K562 (cell line): ENCODE data around the gene SYNGR1. TPM values are rescaled to one million over a fixed set of nuclear protein-coding genes. Genes with fewer than 3 reads are reported as not detected.
A peak's percentile ranks its signal among the peaks of the same experiment; 100 is the strongest.

Experiments used
- ATAC-seq: fragments of 200-7000 bp; cut with Tn5 transposase; 3 replicates; pipeline ENCODE4 v1.9.1; 2020; ENCODE audit warnings: moderate library complexity
- BruUV-seq: library from RNA; stranded (reverse); fragments of 400-500 nt; replicated peaks from 2 replicates; lab custom pipeline; 2021; lab: Mats Ljungman, UMichigan
- CTCF ChIA-PET: fragments of 300-600 bp; formaldehyde crosslinking; extraction: SDS; loops from one replicate; lab custom pipeline; 2021; ENCODE audit warnings: low intra/inter-chr PET ratio; lab: Yijun Ruan, JAX
- POLR2A ChIA-PET: fragments of 300-600, 350-650 bp; sonication (Branson Sonifier 250); formaldehyde crosslinking; extraction: SDS; loops from one replicate; lab custom pipeline; 2021; ENCODE audit warnings: antibody characterized with exemption, inconsistent platforms; lab: Yijun Ruan, JAX
- DNase-seq, 4 experiments: peaks; one replicate each; pipeline versions ENCODE4 v3.0.0 to v3.0.0-alpha.2; 2011 to 2018; ENCODE audit warnings: low spot score in 3 of 4, mixed read lengths in 3 of 4; ENCODE audit errors: extremely low read depth in 1 of 4
- FAIRE-seq: peaks from 2 replicates; lab custom pipeline; 2011; peaks lifted over from hg19 to GRCh38; lab: Jason Lieb, UNC
- H2AFZ ChIP-seq: 2 replicates; pipeline ENCODE4 v1.6.0; 2011; ENCODE audit warnings: low read depth, low read length, control low read depth, inconsistent platforms
- H3K27ac ChIP-seq: fragments of 200-600 bp; 3 replicates; pipeline ENCODE4 v1.8.0; 2011; ENCODE audit warnings: low read depth, mild to moderate bottlenecking, control low read depth, inconsistent platforms, low read length, moderate library complexity, mixed read lengths; ENCODE audit errors: extremely low read depth
- H3K27me3 ChIP-seq, 2 experiments: fragments of 300-600 bp in 1 of 2; 2 replicates in 1 of 2; 3 replicates in 1 of 2; pipeline versions ENCODE4 v1.6.0 to v1.8.0; 2011; ENCODE audit warnings: inconsistent platforms in 2 of 2, low read length in 2 of 2, mild to moderate bottlenecking in 1 of 2, mixed read lengths in 1 of 2, moderate library complexity in 1 of 2; ENCODE audit not compliant: control insufficient read depth in 2 of 2, insufficient read depth in 2 of 2
- H3K36me3 ChIP-seq: fragments of 300-600 bp; 3 replicates; pipeline ENCODE4 v1.8.0; 2011; ENCODE audit warnings: mild to moderate bottlenecking, low read length, inconsistent platforms; ENCODE audit not compliant: control insufficient read depth, insufficient read depth
- H3K4me1 ChIP-seq, 2 experiments: fragments of 200-600 bp in 1 of 2; replicated peaks in 1 of 2; 2 replicates in 1 of 2; 3 replicates in 1 of 2; pipeline versions ENCODE4 v1.5.1 to v1.8.0; 2011; ENCODE audit warnings: inconsistent platforms in 2 of 2, low read length in 2 of 2, mild to moderate bottlenecking in 1 of 2, mixed read lengths in 1 of 2, moderate library complexity in 1 of 2; ENCODE audit not compliant: control insufficient read depth in 2 of 2, insufficient read depth in 2 of 2
- H3K4me2 ChIP-seq: 2 replicates; pipeline ENCODE4 v1.6.1; 2011; ENCODE audit warnings: low read length, control low read depth, inconsistent platforms, mixed read lengths; ENCODE audit not compliant: insufficient read depth
- H3K4me3 ChIP-seq: fragments of 200-600 bp; sonication (generic), shearing (Covaris generic); 2 replicates; pipeline ENCODE4 v1.5.1; 2016; ENCODE audit warnings: control low read depth, inconsistent platforms
- H3K79me2 ChIP-seq: fragments of 200-600 bp; 3 replicates; pipeline ENCODE4 v1.8.0; 2011; ENCODE audit warnings: low read length, inconsistent platforms; ENCODE audit not compliant: control insufficient read depth, insufficient read depth
- H3K9ac ChIP-seq, 2 experiments: 2 replicates each; pipeline versions ENCODE4 v1.6.0 to v1.6.1; 2011; ENCODE audit warnings: low read depth in 2 of 2, low read length in 2 of 2, control low read depth in 1 of 2, inconsistent platforms in 1 of 2, mild to moderate bottlenecking in 1 of 2, mixed read lengths in 1 of 2; ENCODE audit not compliant: insufficient read depth in 1 of 2
- H3K9me1 ChIP-seq: one replicate; pipeline ENCODE4 v1.6.0; 2011; ENCODE audit warnings: inconsistent platforms, mild to moderate bottlenecking, low read length, moderate library complexity; ENCODE audit not compliant: control insufficient read depth, insufficient read depth
- H3K9me3 ChIP-seq: replicated peaks from 2 replicates; pipeline ENCODE4 v1.5.1; 2011; ENCODE audit warnings: low read depth, low read length, inconsistent platforms; ENCODE audit not compliant: control insufficient read depth, insufficient read depth
- H4K20me1 ChIP-seq: replicated peaks from 2 replicates; pipeline ENCODE4 v1.6.1; 2011; ENCODE audit warnings: low read length, inconsistent platforms, mixed read lengths; ENCODE audit not compliant: control insufficient read depth, insufficient read depth
- ADNP ChIP-seq: fragments of 200-800 bp; sonication (Bioruptor generic); IDR thresholded peaks from 2 replicates; pipeline ENCODE4 v1.6.1; 2016; ENCODE audit warnings: missing genetic modification characterization, missing compliant biosample characterization
- ATF7 ChIP-seq: fragments of 450-650 bp; IDR thresholded peaks from 2 replicates; pipeline ENCODE4 v1.7.1; 2014; ENCODE audit warnings: mild to moderate bottlenecking, moderate library complexity
- BCOR ChIP-seq: fragments of 450-650 bp; IDR thresholded peaks from 2 replicates; pipeline ENCODE4 v1.6.1; 2016
- CEBPG ChIP-seq, 3 experiments: fragments of 200-800 bp in 1 of 3; sonication (Bioruptor generic) in 1 of 3; sonication (generic) in 1 of 3; formaldehyde crosslinking in 1 of 3; IDR thresholded peaks in 2 of 3; conservative IDR thresholded peaks in 1 of 3; 2 replicates each; pipeline versions ENCODE4 v1.6.1 to v1.8.0; 2016 to 2022; ENCODE audit warnings: missing compliant biosample characterization in 2 of 3, missing genetic modification characterization in 2 of 3, mild to moderate bottlenecking in 1 of 3, missing genetic modification reagents in 1 of 3
- DPF2 ChIP-seq: fragments of 450-650 bp; IDR thresholded peaks from 2 replicates; pipeline ENCODE4 v1.6.1; 2016
- GATA2 ChIP-seq: sonication (generic); formaldehyde crosslinking; IDR thresholded peaks from 2 replicates; pipeline ENCODE4 v1.4.0; 2020; ENCODE audit warnings: mild to moderate bottlenecking, missing genetic modification reagents
- NRF1 ChIP-seq, 2 experiments: fragments of 450-650 bp; IDR thresholded peaks in 1 of 2; conservative IDR thresholded peaks in 1 of 2; 2 replicates each; pipeline ENCODE4 v1.6.1; 2014; ENCODE audit warnings: mild to moderate bottlenecking in 2 of 2
- RBM25 ChIP-seq: fragments of 200-400 bp; formaldehyde crosslinking; IDR thresholded peaks from 2 replicates; pipeline ENCODE4 v1.6.1; 2018; ENCODE audit warnings: low read length, low read depth, moderate library complexity; ENCODE audit not compliant: severe bottlenecking
- TCF3 ChIP-seq: sonication (generic); formaldehyde crosslinking; IDR thresholded peaks from 2 replicates; pipeline ENCODE4 v1.4.0; 2020; ENCODE audit warnings: mild to moderate bottlenecking, missing genetic modification reagents
- TFAP4 ChIP-seq: sonication (generic); formaldehyde crosslinking; IDR thresholded peaks from 2 replicates; pipeline ENCODE4 v1.8.0; 2022; ENCODE audit warnings: missing genetic modification reagents, mild to moderate bottlenecking, moderate library complexity, borderline replicate concordance
- ZNF124 ChIP-seq: sonication (generic); formaldehyde crosslinking; IDR thresholded peaks from 2 replicates; pipeline ENCODE4 v1.8.1; 2022; ENCODE audit warnings: missing genetic modification reagents
- ZNF41 ChIP-seq: fragments of 250-450 bp; sonication (Bioruptor Pico); conservative IDR thresholded peaks from 2 replicates; pipeline ENCODE4 v1.4.0; 2020; ENCODE audit warnings: mild to moderate bottlenecking
- ZNF609 ChIP-seq: sonication (generic); formaldehyde crosslinking; IDR thresholded peaks from 2 replicates; pipeline ENCODE4 v1.8.1; 2023; ENCODE audit warnings: missing genetic modification reagents, mild to moderate bottlenecking, borderline replicate concordance
- WGBS: fragments of 100-300 bp; shearing (Covaris generic); methylation state at CpG from one replicate; pipeline ENCODE4 v1.1.6; 2016; ENCODE audit warnings: low coverage, mixed read lengths; ENCODE audit not compliant: insufficient coverage; ENCODE audit errors: missing lambda C conversion rate; 5-methylcytosine and 5-hydroxymethylcytosine counted together
- in situ Hi-C: fragments of 300-500 bp; cut with MboI; formaldehyde crosslinking; loops from 4 replicates; pipeline ENCODE4 v1.15.0; 2018; ENCODE audit warnings: inconsistent platforms, mixed read lengths
- intact Hi-C: fragments of 100-400 bp; cut with micrococcal nuclease; formaldehyde crosslinking; loops from 2 replicates; pipeline ENCODE4 v1.14.2; 2022
- polyA plus RNA-seq, 8 experiments: library from polyadenylated mRNA; depleted of rRNA in 4 of 8; stranded (reverse) in 5 of 8; unstranded in 3 of 8; fragments of >200 nt; fragmentation: Nextera tagmentation in 2 of 8; fragmentation: Illumina TruSeq in 1 of 8; extraction: Ambion mirVana in 2 of 8; extraction: Trizol in 1 of 8; gene quantifications; 2 replicates each; pipeline versions ENCODE4 v1.2.1 to v1.2.3, GENCODE V29; 2011 to 2014; ENCODE audit warnings: inconsistent platforms in 1 of 8, missing spikeins in 1 of 8
- total RNA-seq, 7 experiments: library from RNA; depleted of rRNA in 6 of 7; stranded (reverse); fragments of >200 nt in 6 of 7; fragmentation: Illumina TruSeq in 2 of 7; extraction: Trizol in 2 of 7; gene quantifications; 2 replicates each; pipeline versions ENCODE4 v1.2.1 to v1.2.3, GENCODE V29; 2011 to 2021; ENCODE audit warnings: low replicate concordance in 1 of 7

The SYNGR1 gene
- total and polyA plus RNA-seq, 9 of the 15 experiments (the other 6 are each of a cell fraction or from before 2014, with no cell fraction given) = 1.8 to 15.9 (median 5.5) TPM

GRCh38 chr22:39308614-39309363 lies 41.0 kb upstream of the SYNGR1 start:
- no TSS peak for BruUV-seq
- Histone ChIP-seq H3K4me3 (no peak overlapping the region), H4K20me1 (peaks cover 25% of the 10 kb centered on the region), H3K4me1 (peaks cover 5 to 42% of the 10 kb centered on the region in 2 experiments; a peak in 4 of 5 replicates), H3K9ac (peak overlapping the region; percentile 3 to 49; a peak in 1 of 4 replicates), H3K36me3 (peaks cover 21% of the 10 kb centered on the region; the same call in 2 of the 3 replicates), H3K9me1 (peaks cover 3% of the 10 kb centered on the region), H3K4me2 (peak overlapping the region; percentile 52), H2AFZ (0 out of 2 replicates have a peak overlapping the region, but pooled peaks have one; percentile 39), H3K9me3 (no peaks in the 10 kb centered on the region), H3K27me3 (no peaks in the 10 kb centered on the region), H3K27ac (peak overlapping the region; percentile 55; the same call in 2 of the 3 replicates), H3K79me2 (peaks cover 1% of the 10 kb centered on the region; the same call in 1 of the 3 replicates)
- ATAC-seq (no peak), FAIRE-seq (peak; percentile 72), DNase-seq (peak in 1 of 4 experiments; percentile 65)
- intact Hi-C loops = loop anchor here (10.0 kb wide), 1 partner anchor 64 kb away; the partner anchor contains the start of gene PDGFB
- 6% methylated on average over 19 of the region's 24 CpGs for WGBS
- POLR2A ChIA-PET = interaction anchor here (3.1 kb wide), 1 partner anchor 11 kb away, joined by 27 read pairs; the partner anchor contains the start of gene RPL3
- CTCF ChIA-PET = no interaction called here
- in situ Hi-C loops = loop anchor here (5.0 kb wide), 1 partner anchor 136 kb away; no protein-coding TSS in a partner anchor
- peak; percentile 68 for TF ChIP-seq DPF2
- TF ChIP-seq TCF3 = 0 out of 2 replicates have a peak, but pooled peaks have one; percentile 7
- TF ChIP-seq TFAP4 (CRISPR knock-in tag) = 0 out of 2 replicates have a peak, but pooled peaks have one; percentile 27
- TF ChIP-seq BCOR = peak; percentile 14; the same call in 1 of the 2 replicates
- peak; percentile 17 for TF ChIP-seq RBM25
- peak; percentile 91 for TF ChIP-seq CEBPG (CRISPR knock-in tag; IDR thresholded peaks at IDR 0.05)
- peak; percentile 71 to 96; a peak in 3 of 4 replicates for TF ChIP-seq CEBPG (tag; conservative IDR thresholded peaks at IDR 0.05 in 1 of 2, IDR thresholded peaks at IDR 0.05 in 1 of 2)
- TF ChIP-seq ATF7 = peak; percentile 46; the same call in 1 of the 2 replicates
- TF ChIP-seq ZNF609 (CRISPR knock-in tag) = no peak
- no peak for TF ChIP-seq ZNF124 (CRISPR knock-in tag)
- 0 out of 2 replicates have a peak, but pooled peaks have one; percentile 14 for TF ChIP-seq GATA2 (CRISPR knock-in tag)
- peak; percentile 57; the same call in 1 of the 2 replicates for TF ChIP-seq ADNP
- TF ChIP-seq NRF1 (conservative IDR thresholded peaks at IDR 0.05 in 1 of 2, IDR thresholded peaks at IDR 0.05 in 1 of 2) = peak in 1 of 2 experiments; percentile 25; a peak in 1 of 4 replicates
- TF ChIP-seq ZNF41 (CRISPR knock-in tag) = no peak
